ENCODE data around the gene CSNK1G1. TPM values are rescaled to one million over a fixed set of nuclear protein-coding genes. Genes with fewer than 3 reads are reported as not detected.

CSNK1G1 gene
- polyA plus RNA-seq, 1 of the 3 experiments (the other 2 are of a cell fraction): 10.2 TPM

DNA sequence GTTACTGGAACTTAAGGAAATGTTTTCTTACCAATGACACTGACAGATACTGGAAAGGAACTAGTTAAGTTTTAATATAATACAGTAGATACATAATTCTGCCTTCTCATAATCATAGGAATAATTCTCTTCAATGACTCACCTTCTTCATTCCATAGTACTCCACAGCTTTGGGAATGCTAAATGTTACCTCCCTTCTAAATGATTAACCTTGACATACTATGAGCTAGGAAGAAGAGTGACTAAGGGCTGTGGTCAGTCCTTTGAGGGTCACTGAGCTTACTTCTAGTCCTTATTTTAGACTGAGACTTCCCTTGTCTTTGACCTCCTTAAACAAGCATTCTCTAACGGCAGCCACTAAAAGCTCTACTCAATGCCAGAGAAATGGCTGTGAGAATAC lies 123.6 kb downstream of the CSNK1G1 start:
- no peaks in the 10 kb centered on the region; the same call in 1 of the 2 replicates for H4K20me1 ChIP-seq (ENCODE audit: insufficient read depth)
- ChIA-PET CTCF (interaction anchor here (0.6 kb wide), 1 partner anchor 495 kb away, joined by 3 read pairs; no protein-coding TSS in a partner anchor), POLR2A (no interaction called here)
- DNase-seq: no peak
- H3K4me3 ChIP-seq (ENCODE audit: low read depth in 2 of 2, low read length in 1 of 2): no peak overlapping the region
- peak overlapping the region; percentile 61 for H3K4me2 ChIP-seq
- peak overlapping the region; percentile 41; the same call in 1 of the 2 replicates for H3K9ac ChIP-seq
- 7% methylated on average over 1 of the region's 1 CpG for WGBS (ENCODE audit: low lambda C conversion rate)
- no peak overlapping the region for H2AFZ ChIP-seq (ENCODE audit: low read depth)
- H3K27me3 ChIP-seq (ENCODE audit: insufficient read depth): no peaks in the 10 kb centered on the region
- H3K9me2 ChIP-seq: no peaks in the 10 kb centered on the region
- peaks cover 71% of the 10 kb centered on the region for H3K79me2 ChIP-seq (ENCODE audit: insufficient read depth)
- peaks cover 0 to 30% of the 10 kb centered on the region in 2 experiments; a peak in 2 of 4 replicates for H3K4me1 ChIP-seq (ENCODE audit: control insufficient read depth in 1 of 2, insufficient read depth in 2 of 2, low read depth in 1 of 2, low read length in 1 of 2)
- peak overlapping the region; percentile 56 to 93; a peak in 3 of 4 replicates for H3K27ac ChIP-seq (ENCODE audit: low read depth in 2 of 2, low read length in 1 of 2)
- no peaks in the 10 kb centered on the region for H3K9me3 ChIP-seq
- H3K36me3 ChIP-seq (replicated peaks in 1 of 2; ENCODE audit: control insufficient read depth in 1 of 2, insufficient read depth in 2 of 2, low read length in 1 of 2): peaks cover 0 to 2% of the 10 kb centered on the region in 2 experiments
- peaks cover 21% of the 10 kb centered on the region for H3F3A ChIP-seq (replicated peaks; ENCODE audit: insufficient read depth)
- TF ChIP-seq, protein P1, sequence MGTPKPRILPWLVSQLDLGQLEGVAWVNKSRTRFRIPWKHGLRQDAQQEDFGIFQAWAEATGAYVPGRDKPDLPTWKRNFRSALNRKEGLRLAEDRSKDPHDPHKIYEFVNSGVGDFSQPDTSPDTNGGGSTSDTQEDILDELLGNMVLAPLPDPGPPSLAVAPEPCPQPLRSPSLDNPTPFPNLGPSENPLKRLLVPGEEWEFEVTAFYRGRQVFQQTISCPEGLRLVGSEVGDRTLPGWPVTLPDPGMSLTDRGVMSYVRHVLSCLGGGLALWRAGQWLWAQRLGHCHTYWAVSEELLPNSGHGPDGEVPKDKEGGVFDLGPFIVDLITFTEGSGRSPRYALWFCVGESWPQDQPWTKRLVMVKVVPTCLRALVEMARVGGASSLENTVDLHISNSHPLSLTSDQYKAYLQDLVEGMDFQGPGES (IDR thresholded peaks at IDR 0.05; ENCODE audit: low read depth, low read length): no peak
- TF ChIP-seq, protein P2, sequence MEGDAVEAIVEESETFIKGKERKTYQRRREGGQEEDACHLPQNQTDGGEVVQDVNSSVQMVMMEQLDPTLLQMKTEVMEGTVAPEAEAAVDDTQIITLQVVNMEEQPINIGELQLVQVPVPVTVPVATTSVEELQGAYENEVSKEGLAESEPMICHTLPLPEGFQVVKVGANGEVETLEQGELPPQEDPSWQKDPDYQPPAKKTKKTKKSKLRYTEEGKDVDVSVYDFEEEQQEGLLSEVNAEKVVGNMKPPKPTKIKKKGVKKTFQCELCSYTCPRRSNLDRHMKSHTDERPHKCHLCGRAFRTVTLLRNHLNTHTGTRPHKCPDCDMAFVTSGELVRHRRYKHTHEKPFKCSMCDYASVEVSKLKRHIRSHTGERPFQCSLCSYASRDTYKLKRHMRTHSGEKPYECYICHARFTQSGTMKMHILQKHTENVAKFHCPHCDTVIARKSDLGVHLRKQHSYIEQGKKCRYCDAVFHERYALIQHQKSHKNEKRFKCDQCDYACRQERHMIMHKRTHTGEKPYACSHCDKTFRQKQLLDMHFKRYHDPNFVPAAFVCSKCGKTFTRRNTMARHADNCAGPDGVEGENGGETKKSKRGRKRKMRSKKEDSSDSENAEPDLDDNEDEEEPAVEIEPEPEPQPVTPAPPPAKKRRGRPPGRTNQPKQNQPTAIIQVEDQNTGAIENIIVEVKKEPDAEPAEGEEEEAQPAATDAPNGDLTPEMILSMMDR (IDR thresholded peaks at IDR 0.05): no peak
- TF ChIP-seq CHD2 (IDR thresholded peaks at IDR 0.05; ENCODE audit: low read length, partially characterized antibody) (no peak), MXI1 (IDR thresholded peaks at IDR 0.05; ENCODE audit: low read depth, low read length) (no peak), GABPA (IDR thresholded peaks at IDR 0.05; ENCODE audit: low read depth) (no peak; the same call in 1 of the 2 replicates), FOSL2 (IDR thresholded peaks at IDR 0.05; ENCODE audit: borderline replicate concordance, low read depth) (peak; percentile 98), RCOR1 (IDR thresholded peaks at IDR 0.05; ENCODE audit: low read length) (no peak), TAF1 (IDR thresholded peaks at IDR 0.05; ENCODE audit: borderline replicate concordance, low read depth, low read length) (no peak), NFIC (IDR thresholded peaks at IDR 0.05; ENCODE audit: borderline replicate concordance) (peak; percentile 79; the same call in 1 of the 2 replicates), TEAD4 (IDR thresholded peaks at IDR 0.05; ENCODE audit: borderline replicate concordance, insufficient read depth) (peak; percentile 94), FOXM1 (IDR thresholded peaks at IDR 0.05; ENCODE audit: low read depth) (peak; percentile 90), POLR2AphosphoS5 (IDR thresholded peaks at IDR 0.05; ENCODE audit: low read depth, low read length) (peak; percentile 96; the same call in 1 of the 2 replicates), GATA2 (CRISPR knock-in tag; IDR thresholded peaks at IDR 0.05) (no peak), EP300 (IDR thresholded peaks at IDR 0.05; ENCODE audit: borderline replicate concordance in 1 of 2, low read depth in 1 of 2, low read length in 1 of 2) (peak; percentile 54 to 98; a peak in 3 of 4 replicates), RXRA (IDR thresholded peaks at IDR 0.05; ENCODE audit: borderline replicate concordance, low read depth) (peak; percentile 95), TCF12 (IDR thresholded peaks at IDR 0.05) (peak; percentile 100), MEF2A (IDR thresholded peaks at IDR 0.05; ENCODE audit: borderline replicate concordance, low read depth) (peak; percentile 95), SIN3A (IDR thresholded peaks at IDR 0.05; ENCODE audit: borderline replicate concordance, low read depth, low read length) (no peak), RFX5 (IDR thresholded peaks at IDR 0.05; ENCODE audit: low read length) (no peak), YY1 (IDR thresholded peaks at IDR 0.05; ENCODE audit: low read depth) (no peak), JUND (IDR thresholded peaks at IDR 0.05) (peak; percentile 99), ELF1 (IDR thresholded peaks at IDR 0.05) (peak; percentile 11; the same call in 1 of the 2 replicates)
- TF ChIP-seq, protein P3, sequence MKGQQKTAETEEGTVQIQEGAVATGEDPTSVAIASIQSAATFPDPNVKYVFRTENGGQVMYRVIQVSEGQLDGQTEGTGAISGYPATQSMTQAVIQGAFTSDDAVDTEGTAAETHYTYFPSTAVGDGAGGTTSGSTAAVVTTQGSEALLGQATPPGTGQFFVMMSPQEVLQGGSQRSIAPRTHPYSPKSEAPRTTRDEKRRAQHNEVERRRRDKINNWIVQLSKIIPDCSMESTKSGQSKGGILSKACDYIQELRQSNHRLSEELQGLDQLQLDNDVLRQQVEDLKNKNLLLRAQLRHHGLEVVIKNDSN (IDR thresholded peaks at IDR 0.05; ENCODE audit: borderline replicate concordance, low read depth): no peak
- TF ChIP-seq, protein P4, sequence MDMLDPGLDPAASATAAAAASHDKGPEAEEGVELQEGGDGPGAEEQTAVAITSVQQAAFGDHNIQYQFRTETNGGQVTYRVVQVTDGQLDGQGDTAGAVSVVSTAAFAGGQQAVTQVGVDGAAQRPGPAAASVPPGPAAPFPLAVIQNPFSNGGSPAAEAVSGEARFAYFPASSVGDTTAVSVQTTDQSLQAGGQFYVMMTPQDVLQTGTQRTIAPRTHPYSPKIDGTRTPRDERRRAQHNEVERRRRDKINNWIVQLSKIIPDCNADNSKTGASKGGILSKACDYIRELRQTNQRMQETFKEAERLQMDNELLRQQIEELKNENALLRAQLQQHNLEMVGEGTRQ (IDR thresholded peaks at IDR 0.05; ENCODE audit: borderline replicate concordance, low read depth, low read length): no peak
- TF ChIP-seq, protein P5, sequence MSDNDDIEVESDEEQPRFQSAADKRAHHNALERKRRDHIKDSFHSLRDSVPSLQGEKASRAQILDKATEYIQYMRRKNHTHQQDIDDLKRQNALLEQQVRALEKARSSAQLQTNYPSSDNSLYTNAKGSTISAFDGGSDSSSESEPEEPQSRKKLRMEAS (IDR thresholded peaks at IDR 0.05; ENCODE audit: low read depth): no peak; the same call in 1 of the 2 replicates
- TF ChIP-seq, protein P6, sequence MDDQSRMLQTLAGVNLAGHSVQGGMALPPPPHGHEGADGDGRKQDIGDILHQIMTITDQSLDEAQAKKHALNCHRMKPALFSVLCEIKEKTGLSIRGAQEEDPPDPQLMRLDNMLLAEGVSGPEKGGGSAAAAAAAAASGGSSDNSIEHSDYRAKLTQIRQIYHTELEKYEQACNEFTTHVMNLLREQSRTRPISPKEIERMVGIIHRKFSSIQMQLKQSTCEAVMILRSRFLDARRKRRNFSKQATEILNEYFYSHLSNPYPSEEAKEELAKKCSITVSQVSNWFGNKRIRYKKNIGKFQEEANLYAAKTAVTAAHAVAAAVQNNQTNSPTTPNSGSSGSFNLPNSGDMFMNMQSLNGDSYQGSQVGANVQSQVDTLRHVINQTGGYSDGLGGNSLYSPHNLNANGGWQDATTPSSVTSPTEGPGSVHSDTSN (IDR thresholded peaks at IDR 0.05): peak; percentile 98
- TF ChIP-seq, protein P7, sequence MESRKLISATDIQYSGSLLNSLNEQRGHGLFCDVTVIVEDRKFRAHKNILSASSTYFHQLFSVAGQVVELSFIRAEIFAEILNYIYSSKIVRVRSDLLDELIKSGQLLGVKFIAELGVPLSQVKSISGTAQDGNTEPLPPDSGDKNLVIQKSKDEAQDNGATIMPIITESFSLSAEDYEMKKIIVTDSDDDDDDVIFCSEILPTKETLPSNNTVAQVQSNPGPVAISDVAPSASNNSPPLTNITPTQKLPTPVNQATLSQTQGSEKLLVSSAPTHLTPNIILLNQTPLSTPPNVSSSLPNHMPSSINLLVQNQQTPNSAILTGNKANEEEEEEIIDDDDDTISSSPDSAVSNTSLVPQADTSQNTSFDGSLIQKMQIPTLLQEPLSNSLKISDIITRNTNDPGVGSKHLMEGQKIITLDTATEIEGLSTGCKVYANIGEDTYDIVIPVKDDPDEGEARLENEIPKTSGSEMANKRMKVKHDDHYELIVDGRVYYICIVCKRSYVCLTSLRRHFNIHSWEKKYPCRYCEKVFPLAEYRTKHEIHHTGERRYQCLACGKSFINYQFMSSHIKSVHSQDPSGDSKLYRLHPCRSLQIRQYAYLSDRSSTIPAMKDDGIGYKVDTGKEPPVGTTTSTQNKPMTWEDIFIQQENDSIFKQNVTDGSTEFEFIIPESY (IDR thresholded peaks at IDR 0.05; ENCODE audit: borderline replicate concordance, low read depth): peak; percentile 77; the same call in 1 of the 2 replicates

Data from SK-N-SH (cell line).